Endometrium (tissue), 2 donors: ENCODE measurements around the gene PKMYT1.
"Not testable (repeated sequence)": the region's sequence is repeated elsewhere in the genome, so short reads cannot be mapped to it uniquely, and the experiment has no call there.

ENCODE experiments used
- FAIRE-seq: peaks from 2 replicates; lab custom pipeline; 2012; peaks lifted over from hg19 to GRCh38; lab: Jason Lieb, UNC
- donor health status: control.
- donor health status: control.

Gene PKMYT1

GRCh38 chr16:2959206-2959605 lies 21.0 kb downstream of the PKMYT1 start:
- no peak for FAIRE-seq

GRCh38 chr16:2956579-2956956 lies 23.7 kb downstream of the PKMYT1 start:
- FAIRE-seq = no peak

- no peak for FAIRE-seq
These were observed 24.3 kb downstream of the PKMYT1 start for GRCh38 chr16:2955779-2956578.

- no peak for FAIRE-seq
These were observed 24.8 kb downstream of the PKMYT1 start for GRCh38 chr16:2955438-2955778.

GRCh38 chr16:2954656-2955381 lies 25.4 kb downstream of the PKMYT1 start:
- FAIRE-seq = no peak

GRCh38 chr16:2953706-2954627 lies 26.3 kb downstream of the PKMYT1 start:
- FAIRE-seq = no peak

- FAIRE-seq = no peak
These were observed 27.6 kb downstream of the PKMYT1 start for GRCh38 chr16:2952679-2953078.

GRCh38 chr16:2950773-2951172 lies 29.5 kb downstream of the PKMYT1 start:
- no peak for FAIRE-seq

GRCh38 chr16:2950353-2950724 lies 29.9 kb downstream of the PKMYT1 start:
- no peak for FAIRE-seq

GRCh38 chr16:2949705-2950352 lies 30.4 kb downstream of the PKMYT1 start:
- no peak for FAIRE-seq

- FAIRE-seq = no peak
These were observed 31.2 kb downstream of the PKMYT1 start for GRCh38 chr16:2948807-2949704.

- FAIRE-seq = no peak
These were observed 33.6 kb downstream of the PKMYT1 start for GRCh38 chr16:2946649-2947048.

GRCh38 chr16:2943716-2944115 lies 36.5 kb downstream of the PKMYT1 start:
- FAIRE-seq = not testable (repeated sequence)

- FAIRE-seq = no peak
These were observed 38.2 kb downstream of the PKMYT1 start for GRCh38 chr16:2942045-2942444.

GRCh38 chr16:2939968-2940367 lies 40.3 kb downstream of the PKMYT1 start:
- FAIRE-seq = no peak

GRCh38 chr16:2938206-2938605 lies 42.0 kb downstream of the PKMYT1 start:
- FAIRE-seq = no peak

GRCh38 chr16:2937170-2937569 lies 43.1 kb downstream of the PKMYT1 start:
- no peak for FAIRE-seq

- no peak for FAIRE-seq
These were observed 43.7 kb downstream of the PKMYT1 start for GRCh38 chr16:2936436-2937011.

- no peak for FAIRE-seq
These were observed 45.8 kb downstream of the PKMYT1 start for GRCh38 chr16:2934450-2934849.

GRCh38 chr16:2933701-2934100 lies 46.5 kb downstream of the PKMYT1 start:
- no peak for FAIRE-seq

GRCh38 chr16:2933136-2933535 lies 47.1 kb downstream of the PKMYT1 start:
- no peak for FAIRE-seq
